22Rv1 (cell line): ENCODE measurements around the gene CRK.

ENCODE experiments used
- ZFX ChIP-seq: fragments of 450-650 bp; IDR thresholded peaks from 2 replicates; pipeline ENCODE4 v1.6.1; 2017; ENCODE audit warnings: antibody characterized with exemption, borderline replicate concordance
- TF ChIP-seq, protein P1 (sequence below): fragments of 450-650 bp; IDR thresholded peaks from 2 replicates; pipeline ENCODE4 v1.5.1; 2017; ENCODE audit warnings: mild to moderate bottlenecking

DNA sequence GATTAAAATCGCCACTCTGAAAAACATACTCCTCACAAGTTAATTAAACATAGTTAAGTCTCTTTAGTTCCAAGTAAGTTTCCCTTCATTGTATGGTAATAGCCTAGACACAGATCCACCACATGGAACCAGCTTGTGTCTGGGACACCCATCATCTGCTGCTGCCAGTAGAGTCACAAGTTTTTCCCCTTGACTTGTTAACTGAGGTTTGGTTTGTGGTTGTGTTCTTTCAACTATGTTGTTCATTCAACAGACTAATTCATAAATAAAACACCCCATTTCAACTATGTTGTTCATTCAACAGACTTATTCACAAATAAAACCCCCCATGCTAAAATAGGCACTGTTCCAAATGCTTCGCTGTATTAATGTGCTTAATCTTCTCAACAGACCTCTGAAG lies 80.4 kb downstream of the CRK start:
- TF ChIP-seq, protein P1, sequence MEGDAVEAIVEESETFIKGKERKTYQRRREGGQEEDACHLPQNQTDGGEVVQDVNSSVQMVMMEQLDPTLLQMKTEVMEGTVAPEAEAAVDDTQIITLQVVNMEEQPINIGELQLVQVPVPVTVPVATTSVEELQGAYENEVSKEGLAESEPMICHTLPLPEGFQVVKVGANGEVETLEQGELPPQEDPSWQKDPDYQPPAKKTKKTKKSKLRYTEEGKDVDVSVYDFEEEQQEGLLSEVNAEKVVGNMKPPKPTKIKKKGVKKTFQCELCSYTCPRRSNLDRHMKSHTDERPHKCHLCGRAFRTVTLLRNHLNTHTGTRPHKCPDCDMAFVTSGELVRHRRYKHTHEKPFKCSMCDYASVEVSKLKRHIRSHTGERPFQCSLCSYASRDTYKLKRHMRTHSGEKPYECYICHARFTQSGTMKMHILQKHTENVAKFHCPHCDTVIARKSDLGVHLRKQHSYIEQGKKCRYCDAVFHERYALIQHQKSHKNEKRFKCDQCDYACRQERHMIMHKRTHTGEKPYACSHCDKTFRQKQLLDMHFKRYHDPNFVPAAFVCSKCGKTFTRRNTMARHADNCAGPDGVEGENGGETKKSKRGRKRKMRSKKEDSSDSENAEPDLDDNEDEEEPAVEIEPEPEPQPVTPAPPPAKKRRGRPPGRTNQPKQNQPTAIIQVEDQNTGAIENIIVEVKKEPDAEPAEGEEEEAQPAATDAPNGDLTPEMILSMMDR: no peak
- no peak for TF ChIP-seq ZFX
